NCI-H1436 (cell line): Measurements from ENCODE around the gene USP22.
"Not testable (repeated sequence)": the region's sequence is repeated elsewhere in the genome, so short reads cannot be mapped to it uniquely, and the experiment has no call there.

ENCODE experiments used
- DNase-seq: peaks from one replicate; lab custom pipeline; 2025; lab: John Stamatoyannopoulos, UW

USP22 gene

DNA sequence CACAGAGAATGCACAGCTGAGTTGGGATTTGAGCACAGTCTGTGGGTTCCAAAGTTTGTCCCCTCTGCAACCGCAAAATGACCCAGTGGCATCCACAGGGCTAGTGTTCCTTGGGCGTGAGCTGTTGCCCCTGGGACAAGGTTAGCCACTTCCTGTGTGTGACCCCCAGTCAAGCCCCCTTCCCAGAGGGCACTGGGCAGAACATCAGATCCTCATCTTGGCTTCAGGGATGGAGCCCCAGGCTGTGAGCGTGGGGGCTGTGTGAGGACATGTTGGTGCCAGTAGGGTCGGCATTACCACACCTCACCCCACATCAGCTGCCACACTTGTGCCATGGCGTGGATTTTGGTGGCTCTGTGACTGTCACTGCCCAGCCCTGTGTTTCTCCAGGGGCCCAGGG lies 55.3 kb downstream of the USP22 start:
- DNase-seq: no peak

DNA sequence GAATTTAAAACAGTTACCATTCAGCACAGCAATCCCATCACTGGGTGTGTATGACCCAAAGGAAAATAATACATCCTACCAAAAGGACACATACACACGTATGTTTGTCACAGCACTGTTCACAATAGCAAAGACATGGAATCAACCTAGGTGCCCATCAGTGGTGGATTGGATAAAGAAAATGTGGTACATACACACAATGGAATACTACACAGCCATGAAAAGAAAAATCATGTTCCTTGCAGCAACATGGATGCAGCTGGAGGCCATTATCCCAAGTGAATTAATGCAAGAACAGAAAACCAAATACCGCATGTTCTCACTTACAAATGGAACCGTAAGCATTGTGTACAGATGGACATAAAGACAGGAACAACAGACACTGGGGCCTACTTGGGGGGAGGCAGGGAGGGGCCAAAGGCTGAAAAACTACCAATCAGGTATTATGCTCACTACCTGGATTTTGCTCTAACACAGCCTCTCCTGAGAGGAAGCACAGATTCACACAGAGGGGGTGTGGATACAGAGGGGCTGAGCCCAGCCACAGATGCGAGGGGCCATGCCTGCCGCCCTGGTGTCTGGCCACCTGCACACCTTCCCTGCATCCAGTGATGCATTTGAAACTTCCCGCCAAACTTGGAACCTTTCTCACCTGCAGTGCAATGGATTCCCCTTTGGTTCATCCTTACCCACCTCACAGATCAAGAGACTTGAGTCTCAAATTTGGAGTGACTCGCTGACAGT lies 55.9 kb downstream of the USP22 start:
- DNase-seq: no peak

DNA sequence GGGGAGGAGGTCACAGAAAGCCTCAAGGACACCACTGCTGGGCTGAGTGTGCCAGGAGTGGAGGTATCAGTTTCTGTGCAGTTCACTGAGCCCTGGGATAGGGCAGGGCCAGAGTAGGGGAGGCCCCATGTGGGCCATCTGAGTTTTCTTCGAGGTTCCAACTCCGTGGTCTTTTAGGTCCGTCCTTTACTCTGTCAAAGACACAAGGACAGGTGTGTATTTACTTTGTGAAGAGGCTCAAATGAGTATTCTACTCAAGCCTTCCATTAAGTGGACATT lies 59.5 kb downstream of the USP22 start:
- no peak for DNase-seq

DNA sequence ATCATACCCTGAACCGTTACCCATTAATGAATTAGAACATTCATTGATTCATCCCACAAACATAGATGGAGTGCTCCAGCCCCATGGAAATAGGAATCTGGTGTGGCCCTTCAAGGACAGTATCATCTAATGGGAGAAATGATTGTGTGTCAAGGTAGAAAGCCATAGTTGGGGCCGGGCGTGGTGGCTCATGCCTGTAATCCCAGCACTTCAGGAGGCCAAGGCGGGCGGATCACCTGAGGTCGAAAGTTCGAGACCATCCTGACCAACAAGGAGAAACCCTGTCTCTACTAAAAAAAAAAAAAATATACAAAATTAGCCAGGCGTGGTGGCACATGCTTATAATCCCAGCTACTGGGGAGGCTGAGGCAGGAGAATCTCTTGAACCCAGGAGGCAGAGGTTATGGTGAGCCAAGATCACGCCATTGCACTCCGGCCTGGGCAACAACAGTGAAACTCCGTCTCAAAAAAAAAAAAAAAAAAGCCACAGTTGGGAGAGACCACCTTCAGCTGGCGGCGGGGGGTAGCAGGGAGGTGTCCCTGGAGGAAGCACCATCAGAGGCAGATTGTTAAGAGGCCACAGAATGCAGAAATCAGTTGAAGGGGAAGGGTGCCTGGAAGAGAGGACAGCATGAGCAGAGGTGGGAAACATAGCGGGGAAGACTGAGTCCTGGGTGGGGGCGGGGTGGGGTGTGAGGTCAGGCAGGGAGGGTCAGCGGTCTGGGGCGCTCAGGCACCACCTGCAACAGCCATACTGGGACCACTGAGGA lies 60.0 kb downstream of the USP22 start:
- no peak for DNase-seq

DNA sequence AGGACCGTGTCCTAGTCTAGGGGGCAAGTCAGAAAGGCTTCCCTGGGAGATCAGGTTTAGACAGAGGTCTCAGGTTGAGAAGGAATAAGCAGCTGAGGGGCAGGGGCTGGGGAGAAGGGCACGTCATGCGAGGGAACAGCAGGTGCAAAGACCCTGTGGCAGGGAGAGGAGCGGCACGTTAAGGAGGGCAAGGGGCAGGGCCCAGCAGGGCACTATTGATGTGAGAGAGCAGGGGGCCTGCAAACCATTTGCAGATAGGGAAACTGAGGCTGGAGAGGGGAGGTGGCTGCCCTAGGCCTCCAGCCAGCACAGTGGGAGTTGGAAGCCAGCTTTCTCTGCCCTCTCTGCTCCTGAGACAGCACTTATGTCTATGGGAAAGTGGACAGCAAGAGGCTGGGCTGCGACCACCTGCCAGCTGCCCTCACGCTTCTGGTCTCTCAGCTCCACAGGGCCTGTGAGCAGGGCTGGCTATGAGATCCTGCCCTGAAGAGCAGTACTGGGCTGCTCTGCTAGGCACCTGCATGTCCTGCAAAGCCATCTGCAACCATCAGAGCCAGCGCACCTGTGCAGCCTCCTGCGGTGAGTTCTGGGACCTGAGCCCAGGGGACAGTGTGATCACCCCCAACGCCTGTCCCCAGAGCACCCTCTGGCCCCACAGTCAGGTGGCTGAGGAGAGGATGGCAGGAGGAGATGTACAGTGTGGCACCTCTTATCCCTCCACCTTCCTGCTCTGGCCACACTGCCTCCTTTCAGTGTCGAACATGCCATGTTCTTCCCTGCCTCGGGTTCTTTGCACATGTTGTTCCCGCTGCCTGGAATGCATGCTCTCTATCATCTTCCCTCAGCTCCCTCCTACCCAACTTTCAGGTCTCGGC lies 61.5 kb downstream of the USP22 start:
- no peak for DNase-seq

DNA sequence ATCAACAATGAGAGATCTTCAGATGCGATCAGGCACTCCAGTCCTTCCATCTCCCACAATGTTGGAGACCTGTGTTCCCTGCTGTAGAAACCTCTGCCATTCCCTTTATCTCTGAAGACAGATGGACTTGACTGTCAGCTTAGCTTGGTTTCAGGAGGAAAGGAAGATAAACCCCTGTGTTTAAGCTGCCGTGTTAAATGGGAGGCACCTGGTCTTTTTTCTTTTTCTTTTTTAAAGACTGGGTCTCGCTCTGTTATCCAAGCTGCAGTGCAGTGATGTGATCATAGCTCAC lies 63.1 kb downstream of the USP22 start:
- DNase-seq: no peak

DNA sequence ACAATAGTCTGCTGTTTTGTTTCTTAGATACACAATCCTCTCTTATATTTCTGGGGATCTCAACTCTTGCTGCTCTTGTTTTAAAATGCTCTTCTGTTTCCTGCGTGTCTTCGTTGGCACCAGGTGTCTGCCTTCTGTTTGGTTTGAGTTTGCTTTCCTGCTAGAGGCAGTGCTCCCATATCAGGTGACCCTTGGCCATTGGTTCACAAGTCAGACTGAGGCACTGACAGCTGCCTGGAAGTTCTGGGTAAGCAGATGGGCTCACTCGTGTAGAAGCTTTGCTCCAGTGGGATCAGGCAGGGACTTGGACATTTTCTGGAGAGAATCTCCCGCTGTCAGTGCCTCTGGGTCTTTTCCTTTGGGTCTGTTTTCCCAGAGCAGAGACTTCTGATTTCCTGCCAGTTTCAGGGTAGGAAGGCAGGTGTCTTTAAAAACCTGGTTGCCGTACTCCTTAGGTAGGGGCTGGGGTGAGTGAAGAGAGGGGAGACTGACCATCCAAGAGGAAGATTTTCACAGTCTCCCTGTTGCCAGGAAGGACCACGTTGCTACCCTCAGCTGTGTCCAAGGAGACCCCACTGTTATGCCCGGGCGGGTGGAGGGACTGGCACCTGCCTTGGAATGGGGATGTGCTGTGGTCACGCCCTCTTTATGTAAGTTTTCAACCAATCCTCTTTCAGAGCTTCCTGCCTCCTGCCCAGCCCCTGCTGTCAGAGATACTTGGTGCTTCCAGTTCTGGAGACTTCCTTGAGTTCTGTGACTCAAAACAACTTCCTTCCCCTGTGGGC lies 63.6 kb downstream of the USP22 start:
- DNase-seq: not testable (repeated sequence)

DNA sequence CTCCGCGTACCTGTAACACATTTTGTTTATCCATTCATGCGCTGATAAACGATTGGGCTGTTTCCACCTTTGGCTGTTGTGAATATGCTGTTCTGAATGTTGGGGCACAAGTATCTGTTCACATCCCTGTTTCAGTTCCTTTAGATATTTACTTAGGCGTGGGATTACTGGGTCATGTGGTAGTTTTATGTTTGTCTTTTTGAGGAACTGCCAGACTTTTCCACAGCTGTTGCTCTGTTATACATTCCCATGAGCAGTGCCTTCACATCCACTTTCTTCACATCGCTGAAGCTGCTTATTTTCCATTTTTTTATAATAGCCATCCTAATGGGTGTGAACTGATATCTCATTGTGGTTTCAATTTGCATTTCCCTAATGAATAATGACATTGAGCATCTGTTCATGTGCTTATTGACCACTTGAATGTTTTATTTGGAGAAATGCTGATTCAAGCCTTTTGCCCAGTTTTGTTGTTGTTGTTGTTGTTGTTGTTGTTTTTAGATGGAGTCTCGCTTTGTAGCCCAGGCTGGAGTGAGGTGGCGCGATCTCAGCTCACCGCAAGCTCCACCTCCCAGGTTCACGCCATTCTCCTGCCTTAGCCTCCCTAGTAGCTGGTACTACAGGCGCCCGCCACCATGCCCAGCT lies 65.1 kb downstream of the USP22 start:
- DNase-seq: not testable (repeated sequence)

DNA sequence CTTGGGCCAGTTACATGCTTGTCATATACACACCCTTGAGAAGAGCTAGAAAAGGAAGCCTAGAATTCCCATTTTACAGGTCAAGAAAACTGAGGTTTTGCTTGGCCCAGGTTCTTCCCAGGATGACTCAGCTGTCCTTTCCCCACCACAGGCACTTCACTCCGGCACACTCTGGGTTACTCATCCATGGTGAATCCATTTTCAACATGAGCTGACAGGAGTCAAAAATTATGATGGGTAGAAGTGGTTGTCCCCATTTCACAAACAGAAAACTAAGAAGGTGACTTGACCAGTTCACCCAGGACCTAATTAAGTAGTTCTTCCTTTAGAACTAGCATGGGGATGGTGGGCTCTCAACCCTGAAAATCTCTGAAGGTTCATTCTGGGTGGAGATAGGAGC lies 67.2 kb downstream of the USP22 start:
- DNase-seq: no peak

DNA sequence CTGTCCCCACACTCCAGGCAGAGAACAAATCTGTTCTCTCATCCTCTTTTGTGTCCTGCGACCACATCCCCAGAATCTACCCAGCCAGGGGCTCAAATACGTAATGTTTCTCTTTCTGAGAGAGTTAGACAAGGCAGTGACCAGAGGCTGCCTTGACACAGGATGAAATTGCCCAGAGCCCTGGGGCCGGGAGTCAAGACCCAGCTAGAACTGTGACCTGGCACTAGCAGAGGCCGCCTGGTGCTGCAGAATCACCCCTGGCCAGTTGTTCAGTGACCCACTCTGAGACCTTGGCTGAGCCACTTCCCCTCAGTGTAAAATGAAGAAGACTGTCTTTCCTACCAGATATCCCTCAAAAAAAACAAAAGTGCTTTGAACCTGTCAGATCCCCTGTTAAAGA lies 72.5 kb downstream of the USP22 start:
- no peak for DNase-seq

DNA sequence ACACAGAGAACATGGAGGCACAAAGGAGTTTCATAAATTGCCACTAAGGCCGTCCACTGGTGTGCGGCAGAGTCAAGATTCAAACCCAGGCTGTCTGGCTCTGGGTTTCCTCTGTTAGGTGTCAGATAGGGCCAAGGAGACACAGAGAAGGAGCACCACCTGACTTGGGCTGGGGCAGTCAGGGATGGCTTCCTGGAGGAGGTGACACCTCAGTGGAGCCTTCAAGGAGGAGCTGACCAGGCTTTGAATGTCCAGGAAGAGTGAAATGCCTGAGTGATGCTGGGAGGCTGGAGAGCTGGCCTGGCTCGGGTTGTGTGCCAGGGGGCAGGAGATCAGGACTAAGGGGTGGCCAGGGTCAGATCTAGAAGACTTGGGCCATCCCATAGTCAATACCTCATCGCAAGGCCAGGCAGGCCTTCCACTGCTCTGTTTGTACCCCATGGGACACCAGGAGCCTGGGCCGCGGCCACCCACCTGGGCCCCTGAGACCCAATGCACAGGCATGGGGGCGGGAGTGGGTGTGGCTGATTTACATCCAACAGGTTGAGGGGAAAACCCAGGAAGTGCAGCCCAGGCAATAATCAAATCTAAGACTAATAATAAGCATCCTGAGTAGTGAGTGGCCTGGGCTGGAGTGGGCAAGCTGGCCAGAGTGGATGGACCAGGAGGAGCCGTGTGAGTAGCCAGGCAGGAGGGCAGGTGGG lies 73.7 kb downstream of the USP22 start:
- DNase-seq: no peak

DNA sequence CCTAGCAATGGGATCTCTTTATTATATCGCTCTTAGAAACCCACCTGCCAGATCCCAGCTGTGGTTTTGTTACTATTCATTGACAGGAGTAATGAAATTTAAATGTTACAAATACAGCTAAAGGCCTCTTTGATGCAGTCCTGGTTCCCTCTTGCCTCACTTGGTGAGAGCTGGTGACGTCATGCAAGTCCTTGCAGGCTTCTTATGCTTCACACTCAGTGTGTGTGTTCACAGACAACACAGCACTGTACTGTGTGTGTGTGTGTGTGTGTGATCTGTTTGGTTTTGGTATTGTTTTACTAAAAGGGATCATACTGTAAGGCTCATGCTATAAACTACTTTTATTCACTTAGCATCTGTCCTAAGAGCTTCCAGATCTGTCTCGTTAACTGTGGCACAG lies 75.0 kb downstream of the USP22 start:
- no peak for DNase-seq

DNA sequence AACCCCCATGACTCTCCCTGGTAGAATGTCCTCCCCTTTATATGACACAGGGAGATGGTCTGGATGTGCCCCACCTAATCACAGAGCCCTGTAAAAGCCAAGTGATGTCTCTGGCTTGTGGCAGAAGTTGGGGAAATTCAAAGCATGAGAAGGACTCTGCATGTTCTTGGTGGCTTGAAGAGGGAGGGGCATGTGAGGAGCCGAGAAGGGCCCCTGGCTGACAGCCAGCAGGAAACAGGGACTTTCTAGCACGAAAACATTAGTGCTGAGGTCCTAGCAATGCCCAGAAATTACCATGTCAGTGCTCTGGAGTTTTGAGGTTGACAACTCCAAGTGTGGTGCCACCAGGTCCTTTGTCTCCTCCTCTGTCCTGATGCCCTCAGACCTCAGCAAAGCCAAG lies 75.9 kb downstream of the USP22 start:
- DNase-seq: no peak

DNA sequence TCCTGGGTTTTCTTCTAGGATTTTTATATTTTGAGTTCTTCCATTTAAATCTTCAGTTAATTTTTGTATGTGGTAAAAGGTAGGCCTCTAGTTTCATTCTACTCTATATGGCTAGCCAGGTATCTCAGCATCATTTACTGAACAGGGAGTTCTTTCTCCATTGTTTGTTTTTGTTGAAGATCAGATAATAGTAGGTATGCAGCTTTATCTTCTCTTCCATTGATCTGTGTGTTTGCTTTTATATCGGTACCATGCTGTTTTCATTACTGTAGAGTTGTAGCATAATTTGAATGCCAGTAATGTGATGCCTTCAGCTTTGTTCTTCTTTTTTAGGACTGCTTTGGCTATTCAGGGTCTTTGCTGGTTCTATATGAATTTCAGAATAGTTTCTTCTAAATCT lies 77.3 kb downstream of the USP22 start:
- DNase-seq: no peak

DNA sequence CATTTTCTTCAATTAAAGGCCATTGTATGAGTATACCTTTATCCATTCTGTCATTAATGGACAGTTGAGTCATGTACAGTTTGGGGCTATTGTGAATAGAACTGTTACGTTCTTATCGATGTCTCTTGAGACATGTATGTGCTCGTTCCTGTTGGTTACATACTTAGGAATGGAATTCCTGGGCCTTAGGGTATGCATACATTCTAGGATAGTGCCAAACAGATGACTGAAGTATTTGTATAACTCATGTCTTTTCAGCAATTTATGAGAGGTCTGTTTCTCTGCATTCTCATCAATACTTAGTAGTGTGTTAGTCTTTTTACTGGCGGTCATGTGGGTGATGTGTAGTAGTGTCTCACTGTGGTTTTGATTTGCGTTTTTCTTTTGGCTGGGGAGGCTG lies 81.2 kb downstream of the USP22 start:
- DNase-seq: no peak

DNA sequence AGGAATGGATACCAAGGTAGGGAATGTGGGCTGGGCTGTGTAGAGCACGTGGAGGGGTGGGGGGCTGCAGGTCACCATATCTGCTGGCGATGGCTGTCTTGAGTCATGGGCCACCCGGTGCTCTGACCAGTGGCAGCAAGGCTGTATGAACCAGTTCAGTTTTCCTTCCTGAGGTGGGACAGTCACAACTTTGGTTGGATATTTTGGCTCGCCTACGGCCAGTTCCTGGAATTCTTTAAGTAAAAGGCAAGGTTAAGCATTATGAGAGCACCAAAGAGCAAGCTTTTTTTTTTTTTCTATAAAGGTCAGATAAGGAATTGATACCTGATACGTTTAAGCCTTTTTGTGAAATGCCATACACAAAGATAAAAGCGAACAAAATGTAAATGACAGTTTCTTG lies 81.9 kb downstream of the USP22 start:
- no peak for DNase-seq

DNA sequence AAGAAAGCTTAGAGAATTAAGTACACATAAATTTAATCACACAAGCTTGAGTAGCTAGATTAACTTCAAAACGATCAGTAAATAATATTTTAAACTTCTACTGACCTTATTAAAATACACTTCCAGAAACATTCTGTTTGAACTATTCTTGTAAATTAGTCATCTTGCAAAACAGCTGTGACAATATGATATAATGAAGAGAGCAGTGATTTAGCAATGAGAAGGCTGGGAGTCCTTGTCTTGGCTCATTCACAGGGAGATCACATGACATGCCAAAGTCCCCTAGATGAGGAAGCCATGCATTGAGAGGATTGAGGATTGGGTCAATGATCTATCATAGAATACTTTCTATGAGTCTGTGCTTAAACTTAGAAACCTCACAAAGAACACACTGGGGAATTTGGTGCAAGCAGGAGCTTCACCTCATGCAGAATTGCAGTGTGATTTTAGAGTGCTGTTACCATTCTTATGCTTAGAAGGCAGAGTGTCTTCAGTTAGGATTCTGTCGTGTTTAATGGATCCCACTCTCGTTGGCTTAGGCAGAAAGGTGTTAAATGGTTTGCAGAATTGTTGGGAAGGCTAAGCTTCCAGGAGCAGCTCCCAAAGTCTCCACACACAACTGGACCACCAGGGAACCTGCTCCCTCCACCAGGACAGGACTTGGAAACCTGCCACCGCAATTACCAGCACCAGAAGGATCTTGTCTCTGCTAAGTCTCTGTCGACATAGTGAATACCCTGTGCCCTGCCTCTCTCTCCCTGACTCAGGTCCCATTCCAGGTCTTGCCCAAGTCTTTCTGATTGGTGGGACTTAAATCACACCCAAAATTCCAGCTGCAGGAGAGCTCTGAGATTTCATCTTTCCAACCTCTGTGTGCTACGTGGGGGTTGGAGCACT lies 87.1 kb downstream of the USP22 start:
- no peak for DNase-seq

DNA sequence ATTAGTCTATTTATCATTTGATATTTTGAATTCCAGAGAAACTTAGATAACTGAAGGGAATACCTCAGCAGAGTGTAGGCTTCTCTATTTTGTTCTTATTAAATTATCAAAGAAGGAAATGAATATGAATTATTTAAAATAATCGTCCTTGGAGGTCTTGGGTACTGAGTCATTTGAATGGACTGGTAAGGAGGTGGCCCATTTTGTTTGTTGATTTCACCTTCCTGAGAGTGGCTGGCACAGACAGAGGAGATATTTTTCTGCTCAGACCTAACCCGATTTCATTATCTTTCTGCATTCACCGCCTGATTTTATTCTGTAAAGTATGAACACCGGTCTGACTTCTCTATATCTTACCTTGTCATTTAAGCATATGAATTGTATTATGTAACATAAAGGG lies 88.0 kb downstream of the USP22 start:
- no peak for DNase-seq

DNA sequence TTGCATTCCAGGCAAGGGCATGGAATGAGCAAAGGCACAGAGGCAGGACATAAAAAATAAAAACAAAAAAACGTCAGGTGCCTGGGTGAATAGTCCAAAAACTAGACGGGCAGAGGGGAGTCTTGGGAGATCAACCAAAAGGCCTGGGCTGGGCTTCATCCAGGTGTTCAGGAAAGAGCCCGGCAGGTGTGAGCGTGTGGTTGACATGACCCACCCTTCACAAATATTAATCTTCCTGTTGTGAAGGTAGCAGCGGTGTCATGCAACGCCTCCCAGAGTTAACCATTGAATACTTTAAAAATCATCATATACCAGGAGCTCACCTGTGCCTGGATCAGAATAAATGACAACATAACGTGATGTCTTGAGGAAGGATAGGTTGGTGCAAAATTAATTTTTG lies 90.6 kb downstream of the USP22 start:
- peak; percentile 23 for DNase-seq
